HG03575 (cell line): Measurements from ENCODE around the gene KDF1.
"Not testable (repeated sequence)": the region's sequence is repeated elsewhere in the genome, so short reads cannot be mapped to it uniquely, and the experiment has no call there.

Experiments
- ATAC-seq: cut with Tn5 transposase; IDR thresholded peaks from one replicate; pipeline ENCODE4 v1.9.1; 2021; ENCODE audit not compliant: unreplicated experiment, insufficient number of reproducible peaks, low FRiP score; ENCODE audit errors: extremely low read depth

KDF1 gene

DNA sequence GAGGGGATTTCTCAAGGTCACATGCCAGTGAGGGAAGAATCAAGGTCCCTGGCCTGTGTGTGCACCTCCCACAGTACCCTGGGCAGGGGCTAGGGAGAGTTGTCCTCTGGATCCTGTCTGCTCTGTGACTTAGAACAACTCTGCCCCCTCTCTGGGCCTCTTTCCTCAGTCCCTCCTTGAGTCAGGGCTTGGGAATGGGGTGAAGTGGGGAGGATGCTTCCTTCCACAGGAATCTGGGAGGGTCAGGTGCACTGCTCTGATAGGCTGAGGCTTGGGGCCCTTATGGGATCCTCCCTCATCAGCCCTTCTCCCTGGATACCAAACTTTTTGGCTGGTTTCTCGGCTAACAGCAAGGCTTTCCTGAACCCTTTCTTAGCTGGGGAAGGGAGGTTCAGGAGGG, 35.8 kb upstream of the KDF1 start:
- no peak for ATAC-seq

DNA sequence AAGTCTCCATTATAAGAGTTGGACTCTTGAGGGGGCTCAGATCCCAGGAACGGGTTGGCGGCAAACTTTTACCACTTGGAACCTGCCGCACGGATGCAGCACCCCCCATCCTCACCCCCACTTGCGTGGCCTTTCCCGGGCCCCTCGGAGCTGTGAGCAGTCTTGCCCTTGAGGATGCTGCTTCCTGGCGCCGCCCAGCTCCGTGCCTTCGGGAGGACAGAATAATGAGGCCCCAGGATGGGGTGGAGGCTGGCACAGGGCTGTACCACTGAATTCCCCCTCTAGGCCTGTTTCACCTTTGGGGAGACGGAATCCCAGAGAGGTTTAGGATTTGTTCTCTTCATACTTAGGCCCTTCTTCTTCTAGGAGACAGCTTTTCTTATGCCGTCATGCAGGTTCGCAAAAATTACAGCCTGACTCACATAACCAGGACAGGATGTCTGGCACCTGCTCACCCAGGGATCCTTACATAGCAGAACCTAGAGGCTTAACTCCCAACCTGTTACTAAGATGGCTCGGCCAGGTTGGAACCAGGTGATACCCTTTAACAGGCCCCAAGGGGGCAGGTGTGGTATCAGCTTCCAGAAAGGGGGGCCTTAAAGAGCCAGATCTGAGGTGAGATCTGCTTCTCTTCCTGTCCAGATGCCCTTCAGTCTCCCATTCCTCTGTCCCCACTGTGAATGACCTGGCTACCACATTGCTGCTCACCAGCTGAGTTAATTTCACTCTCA, 34.7 kb upstream of the KDF1 start:
- ATAC-seq, result no peak

DNA sequence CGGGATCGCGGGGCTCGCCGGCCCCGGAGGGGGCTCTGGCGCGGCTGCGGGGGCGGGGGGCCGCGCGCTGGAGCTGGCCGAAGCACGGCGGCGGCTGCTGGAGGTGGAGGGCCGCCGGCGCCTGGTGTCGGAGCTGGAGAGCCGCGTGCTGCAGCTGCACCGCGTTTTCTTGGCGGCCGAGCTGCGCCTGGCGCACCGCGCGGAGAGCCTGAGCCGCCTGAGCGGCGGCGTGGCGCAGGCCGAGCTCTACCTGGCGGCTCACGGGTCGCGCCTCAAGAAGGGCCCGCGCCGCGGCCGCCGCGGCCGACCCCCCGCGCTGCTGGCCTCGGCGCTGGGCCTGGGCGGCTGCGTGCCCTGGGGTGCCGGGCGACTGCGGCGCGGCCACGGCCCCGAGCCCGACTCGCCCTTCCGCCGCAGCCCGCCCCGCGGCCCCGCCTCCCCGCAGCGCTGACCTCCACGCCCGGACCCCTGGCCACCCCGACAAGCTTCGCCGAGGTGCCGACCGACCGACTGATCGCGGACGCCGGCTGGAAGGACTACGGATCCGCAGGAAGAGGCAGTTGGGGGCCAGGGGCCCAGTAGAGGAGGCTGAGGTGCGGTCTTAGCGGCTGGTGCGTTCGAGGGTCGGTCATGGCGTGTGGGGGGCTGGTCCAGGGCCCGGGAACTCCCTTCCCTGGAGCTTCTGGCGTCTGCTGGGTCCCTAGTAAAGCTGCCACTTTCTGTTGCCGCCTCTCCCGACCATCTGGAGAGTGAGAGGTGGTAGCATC, 33.9 kb upstream of the KDF1 start:
- no peak for ATAC-seq

DNA sequence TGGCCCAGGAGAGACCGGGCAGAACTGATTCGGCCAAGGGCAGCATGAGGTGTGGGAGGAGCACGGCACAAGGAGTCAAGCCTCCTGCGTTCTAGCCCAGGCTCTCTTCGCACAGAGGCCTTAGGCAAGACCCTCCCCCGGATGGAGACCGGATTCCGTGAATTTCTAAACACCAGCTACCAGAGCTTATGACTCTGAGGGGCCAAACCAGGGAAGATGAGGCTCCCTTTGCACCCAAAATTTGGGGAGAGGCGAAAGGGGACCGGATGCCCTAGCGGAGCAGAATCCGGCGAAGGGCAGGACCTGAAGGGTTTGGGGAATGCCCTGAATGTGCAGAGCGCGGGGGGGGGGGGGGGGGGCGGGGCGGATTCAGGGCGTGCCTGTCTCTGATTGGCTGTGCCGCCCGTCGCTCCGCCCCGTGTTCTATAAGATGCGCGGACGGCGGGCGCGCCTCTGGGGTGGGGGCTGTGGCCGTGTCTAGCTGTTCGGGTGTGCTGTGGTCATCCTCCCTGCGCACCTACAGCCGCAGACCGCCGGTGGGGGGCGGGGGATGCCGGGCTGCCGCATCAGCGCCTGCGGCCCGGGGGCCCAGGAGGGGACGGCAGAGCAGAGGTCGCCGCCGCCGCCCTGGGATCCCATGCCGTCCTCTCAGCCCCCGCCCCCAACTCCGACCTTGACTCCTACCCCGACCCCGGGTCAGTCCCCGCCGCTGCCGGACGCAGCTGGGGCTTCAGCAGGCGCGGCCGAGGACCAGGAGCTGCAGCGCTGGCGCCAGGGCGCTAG, 33.2 kb upstream of the KDF1 start, which contains the start of gene TRNP1:
TRNP1 (plus strand) TSS at position 456 of the 783 bp plus-strand sequence; CDS start at position 551, 95 bp downstream.
- no peak for ATAC-seq

DNA sequence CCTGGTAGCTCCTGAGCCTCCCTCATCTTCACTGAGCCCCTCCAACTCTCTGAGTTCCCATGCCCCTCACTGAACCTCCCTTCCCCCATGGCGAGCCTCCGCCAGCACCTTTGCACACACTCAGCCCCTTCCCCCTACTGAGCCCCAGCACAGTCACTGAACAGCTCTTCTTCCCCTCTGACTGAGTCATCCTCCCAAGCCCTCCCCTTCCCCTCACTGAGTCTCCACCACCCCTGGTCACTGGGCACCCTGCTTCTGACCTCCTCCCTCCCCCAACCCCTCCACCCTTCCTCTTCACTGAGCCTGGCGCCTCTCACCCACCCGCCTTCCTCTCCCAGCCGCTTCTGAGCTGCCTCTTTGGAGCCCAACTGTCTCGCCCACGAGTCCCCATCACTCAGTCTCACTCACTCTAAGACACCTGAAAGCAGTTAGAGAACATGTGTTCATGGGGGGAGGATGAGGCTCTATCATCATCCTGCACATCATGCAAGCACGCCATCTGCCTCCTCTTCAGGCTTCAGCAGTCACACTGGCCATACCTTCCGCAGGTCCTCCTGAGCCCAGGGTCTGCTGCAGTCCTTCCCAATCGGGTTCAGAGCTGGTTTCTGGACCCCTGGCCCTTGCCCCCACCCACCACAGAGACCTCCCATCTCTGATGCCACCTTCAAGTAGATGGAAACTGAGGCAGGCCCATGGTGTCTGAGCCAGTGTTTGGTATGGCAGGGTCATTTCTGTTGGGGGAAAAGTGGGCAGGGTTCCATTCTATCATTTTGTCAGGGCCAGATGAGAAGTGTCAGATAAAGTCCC, 31.2 kb upstream of the KDF1 start:
- ATAC-seq, result no peak

DNA sequence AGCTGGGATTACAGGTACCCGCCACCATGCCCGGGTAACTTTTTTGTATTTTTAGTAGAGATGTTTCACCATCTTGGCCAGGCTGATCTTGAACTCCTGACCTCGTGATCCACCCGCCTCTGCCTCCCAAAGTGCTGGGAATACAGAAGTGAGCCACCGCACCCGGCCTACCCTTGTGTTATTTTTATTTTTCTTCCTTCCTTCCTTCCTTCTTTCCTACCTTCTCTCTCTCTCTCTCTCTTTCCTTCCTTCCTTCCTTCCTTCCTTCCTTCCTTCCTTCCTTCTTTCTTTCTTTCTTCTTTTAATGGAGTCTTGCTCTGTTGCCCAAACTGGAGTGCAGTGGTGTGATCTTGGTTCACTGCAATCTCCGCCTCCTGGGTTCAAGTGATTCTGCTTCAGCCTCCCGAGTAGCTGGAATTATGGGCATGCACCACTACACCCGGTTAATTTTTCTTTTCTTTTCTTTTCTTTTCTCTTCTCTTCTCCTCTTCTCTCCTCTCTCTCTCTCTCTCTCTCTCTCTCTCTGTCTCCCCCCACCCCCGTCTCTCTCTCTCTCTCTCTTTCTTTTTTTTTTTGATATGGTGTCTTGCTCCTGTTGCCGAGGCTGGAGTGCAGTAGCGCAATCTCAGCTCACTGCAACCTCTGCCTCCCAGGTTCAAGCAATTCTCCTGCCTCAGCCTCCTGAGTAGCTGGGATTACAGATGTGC, 29.3 kb upstream of the KDF1 start:
- not testable (repeated sequence) for ATAC-seq

DNA sequence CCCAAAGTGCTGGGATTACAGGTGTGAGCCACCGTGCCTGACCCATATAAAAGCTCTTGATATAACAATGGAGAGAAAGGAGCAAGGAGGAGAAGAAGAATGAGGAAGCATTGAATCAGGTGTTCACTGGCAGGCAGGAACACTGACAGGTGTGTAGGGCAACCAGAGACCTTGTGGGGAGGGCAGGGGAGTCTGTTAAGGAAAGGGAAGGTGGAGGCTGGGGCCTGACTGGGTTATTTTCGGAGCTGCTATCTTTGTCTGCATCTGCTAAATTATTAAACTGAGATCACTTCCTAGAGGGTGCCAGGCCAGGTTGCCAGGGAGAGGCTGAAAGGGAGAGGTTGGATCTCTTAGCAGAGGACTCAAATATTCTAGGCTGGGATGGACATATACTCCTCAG, 26.4 kb upstream of the KDF1 start:
- ATAC-seq, result no peak

DNA sequence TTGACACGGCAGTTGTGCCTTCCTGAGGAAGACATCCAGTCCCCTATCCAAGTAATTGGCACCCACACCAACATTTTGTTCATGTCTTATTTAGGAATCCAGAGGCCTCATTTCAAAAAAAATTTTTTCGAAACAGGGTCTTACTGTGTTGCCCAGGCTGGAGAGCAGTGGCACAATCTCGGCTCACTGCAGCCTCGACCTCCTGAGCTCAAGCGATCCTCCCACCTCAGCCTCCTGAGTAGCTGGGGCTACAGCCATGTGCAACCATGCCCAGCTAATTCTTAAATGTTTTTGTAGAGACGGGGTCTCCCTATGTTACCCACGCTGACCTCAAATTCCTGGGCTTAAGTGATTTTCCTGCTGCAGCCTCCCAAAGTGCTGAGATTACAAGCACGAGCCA, 24.0 kb upstream of the KDF1 start:
- ATAC-seq, result no peak

DNA sequence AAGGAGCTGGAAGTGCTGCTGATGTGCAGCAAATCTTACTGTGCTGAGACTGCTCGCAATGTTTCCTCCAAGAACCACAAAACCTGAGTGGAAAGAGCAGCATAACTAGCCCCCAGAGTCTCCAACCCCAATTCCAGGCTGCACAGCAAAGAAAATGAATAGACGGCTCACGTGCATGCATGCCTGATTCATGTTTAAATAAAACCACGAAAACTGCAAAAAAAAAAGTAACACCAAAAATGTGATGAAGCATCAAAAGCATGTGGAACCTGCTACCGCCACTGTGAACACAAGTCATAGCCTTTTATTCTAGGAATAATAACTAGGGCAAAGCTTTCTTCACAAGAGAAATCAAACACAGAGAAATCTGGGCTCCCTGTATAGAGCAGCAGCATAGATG, 23.6 kb upstream of the KDF1 start:
- no peak for ATAC-seq

DNA sequence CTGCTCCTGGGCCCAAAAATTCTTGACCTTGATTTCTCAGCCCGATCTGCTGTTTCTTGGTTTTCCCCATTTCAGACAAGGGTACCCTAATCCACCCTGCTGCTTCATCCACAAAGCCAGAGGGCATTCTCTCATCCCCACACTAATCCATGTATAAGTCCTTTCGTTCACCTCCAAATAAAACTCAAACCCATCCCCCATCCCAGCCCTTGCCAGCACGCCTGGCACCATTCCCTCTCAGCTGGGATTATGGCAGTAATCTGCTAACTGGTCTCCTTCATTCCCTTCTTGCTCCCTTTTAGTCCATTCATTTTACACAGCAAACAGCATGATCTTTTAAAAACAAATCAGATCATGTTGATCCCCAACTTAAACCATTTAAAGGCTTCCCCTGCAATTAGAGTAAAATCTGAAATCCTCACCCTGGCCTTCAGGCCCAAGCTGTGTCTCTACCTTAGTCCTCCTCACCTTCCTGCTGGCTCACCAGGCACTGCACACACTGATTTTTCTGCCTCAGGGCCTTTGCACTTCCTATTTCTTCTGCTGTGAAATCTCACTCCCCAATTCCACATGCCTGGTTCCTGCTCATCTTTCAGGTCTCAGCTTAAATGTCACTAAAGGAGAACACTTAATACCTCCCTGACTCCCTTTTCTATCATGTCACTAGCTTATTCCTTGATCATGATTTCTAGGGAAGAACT, 21.0 kb upstream of the KDF1 start:
- no peak for ATAC-seq

DNA sequence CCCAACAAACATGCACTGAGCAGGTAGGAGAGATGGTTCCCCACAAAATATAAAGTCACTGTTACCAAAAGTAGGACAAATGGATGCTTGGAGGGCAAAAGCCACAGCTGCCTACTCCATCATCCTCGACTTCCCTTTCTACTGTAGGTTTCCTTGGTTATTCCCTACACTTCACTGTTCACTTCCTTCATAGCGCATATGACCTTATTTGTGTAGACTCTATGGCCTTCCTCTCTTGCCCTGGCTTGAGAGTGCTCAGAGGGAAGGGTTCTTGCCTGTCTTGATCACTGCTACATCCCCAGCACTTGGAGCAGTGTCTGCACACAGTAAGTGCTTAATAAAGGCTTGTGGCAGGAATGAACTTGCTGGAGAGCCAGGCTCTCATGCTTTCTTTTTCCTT, 18.6 kb upstream of the KDF1 start:
- ATAC-seq, result no peak

DNA sequence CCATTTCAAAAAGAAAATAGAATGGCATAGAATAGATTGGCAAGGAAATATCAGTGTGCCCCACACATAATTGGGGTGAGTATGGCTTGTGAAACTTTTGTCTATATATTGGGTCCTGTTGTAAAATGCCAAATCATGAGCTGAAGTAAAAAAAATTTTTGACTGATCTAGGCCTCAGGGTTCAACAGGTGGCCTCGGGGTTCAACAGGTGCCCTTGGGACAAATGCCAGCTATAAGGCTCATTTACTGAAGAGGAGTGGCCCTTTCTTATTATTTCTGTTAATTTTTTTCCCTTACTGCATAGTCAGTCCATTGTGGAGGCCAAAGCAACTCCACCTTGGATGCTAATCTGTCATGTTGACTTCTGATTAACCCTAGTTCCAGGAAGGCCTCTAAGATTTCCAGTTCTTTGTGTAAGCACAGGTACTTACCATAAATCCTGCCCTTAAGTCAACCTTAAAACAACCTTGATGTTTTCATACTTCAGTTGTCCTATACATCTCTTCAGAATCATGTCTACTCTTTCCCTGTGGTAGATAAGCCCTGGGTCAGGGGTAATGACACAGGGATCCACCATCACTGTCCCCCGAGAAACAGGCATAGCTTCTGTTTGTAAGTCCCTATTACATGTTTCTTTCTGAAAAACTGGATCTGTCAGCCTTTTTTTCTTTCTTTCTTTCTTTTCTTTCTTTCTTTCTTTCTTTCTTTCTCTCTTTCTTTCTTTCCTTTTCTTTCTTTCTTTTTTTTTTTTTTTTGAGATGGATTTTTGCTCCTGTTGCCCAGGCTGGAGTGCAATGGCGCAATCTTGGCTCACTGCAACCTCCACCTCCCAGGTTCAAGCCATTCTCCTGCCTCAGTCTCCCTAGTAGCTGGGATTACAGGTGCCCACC, 16.6 kb upstream of the KDF1 start:
- ATAC-seq, result no peak

DNA sequence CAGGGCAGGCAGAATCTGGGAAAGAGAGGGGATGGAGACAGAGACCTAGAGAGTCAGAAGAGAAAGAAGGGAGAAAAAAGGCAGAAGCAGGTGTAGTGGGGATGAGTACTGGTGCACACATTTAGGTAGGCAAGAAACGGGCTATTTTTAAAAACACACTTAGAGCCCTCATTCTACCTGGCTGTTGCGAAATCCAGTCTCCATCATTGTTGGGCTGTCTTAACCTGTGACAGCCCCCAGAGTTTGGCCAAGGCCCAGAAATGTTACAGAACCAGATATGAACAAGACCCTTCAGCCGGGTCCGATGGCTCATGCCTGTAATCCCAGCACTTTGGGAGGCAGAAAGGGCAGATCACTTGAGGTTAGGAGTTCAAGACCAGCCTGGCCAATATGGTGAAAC, 12.6 kb upstream of the KDF1 start:
- no peak for ATAC-seq

DNA sequence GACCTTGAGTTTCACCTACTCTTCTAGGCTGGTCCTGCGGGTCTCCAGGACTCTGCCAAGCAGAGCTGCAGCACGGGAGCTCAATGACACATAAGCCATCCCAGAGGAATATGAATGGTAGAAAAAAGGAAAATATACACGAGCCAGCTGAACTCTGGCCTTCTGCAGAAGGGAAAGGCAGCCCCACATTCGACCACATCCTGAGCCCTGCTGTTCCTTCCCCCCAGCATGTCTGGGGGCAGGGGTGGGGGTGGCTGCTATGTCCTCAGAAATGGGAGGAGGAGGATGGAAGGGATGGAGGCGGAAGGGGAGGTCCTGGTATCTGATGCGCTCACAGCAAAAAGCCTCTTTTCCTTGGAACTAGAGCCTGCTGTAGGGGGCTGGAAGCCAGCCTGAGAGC, 12.1 kb upstream of the KDF1 start:
- ATAC-seq, result no peak

DNA sequence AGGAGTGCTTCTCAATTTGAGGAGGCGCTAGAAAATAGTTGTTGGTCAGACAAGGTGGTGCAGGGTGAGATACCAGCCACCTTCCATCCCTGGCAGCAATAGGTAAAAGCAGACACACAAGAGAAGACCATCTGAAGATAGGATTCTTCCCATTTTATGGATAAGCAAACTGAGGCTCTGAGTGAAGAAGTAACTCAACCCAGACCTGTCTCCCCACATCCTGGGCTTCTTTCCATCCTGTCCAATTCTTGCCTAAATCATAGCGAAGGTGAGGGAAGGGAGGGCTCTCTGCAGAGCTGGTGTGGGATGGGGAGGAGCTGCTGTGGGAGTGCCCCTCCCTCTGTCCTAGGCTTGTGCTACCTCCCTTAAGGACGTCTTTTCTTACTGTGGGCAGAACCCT, 11.3 kb upstream of the KDF1 start:
- no peak for ATAC-seq

DNA sequence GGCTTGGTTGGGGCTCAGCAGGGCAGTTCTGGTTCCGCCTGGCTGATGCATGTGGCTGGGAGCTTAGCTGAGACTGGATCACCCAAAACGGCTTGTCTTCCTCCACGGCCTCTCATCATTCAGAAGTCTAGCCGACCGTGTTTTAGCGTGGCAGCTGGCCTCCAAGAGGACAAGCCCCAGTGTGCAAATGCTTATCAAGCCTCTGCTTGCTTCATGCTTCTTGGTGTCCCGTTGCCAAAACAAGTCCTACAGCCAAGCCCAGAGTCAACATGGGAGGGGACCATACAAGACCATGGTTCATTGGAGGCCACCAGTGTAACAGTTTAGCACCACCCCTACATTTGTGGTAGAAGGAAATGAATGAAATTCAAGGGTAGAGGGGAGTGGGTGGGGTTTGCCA, 10.5 kb upstream of the KDF1 start:
- ATAC-seq, result no peak

DNA sequence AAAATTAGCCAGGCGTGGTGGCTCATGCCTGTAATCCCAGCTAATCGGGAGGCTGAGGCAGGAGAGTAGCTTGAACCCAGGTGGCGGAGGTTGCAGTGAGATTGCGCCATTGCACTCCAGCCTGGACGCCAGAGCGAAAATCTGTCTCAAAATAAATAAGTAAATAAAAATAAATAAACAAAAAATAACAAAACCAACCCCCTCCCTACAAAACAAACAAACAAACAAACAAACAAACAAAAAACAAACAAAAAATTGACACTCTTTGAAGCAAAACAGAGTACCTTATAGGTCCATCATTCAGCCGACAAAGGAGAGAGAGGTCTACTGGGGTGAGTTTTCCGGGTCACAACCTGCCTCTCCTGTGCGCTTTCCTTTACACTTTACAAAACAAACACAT, 5.4 kb upstream of the KDF1 start:
- ATAC-seq, result no peak
